GM23338 (cell line): ENCODE data around the gene BCL11B. TPM values are rescaled to one million over a fixed set of nuclear protein-coding genes. Genes with fewer than 3 reads are reported as not detected.
A peak's percentile ranks its signal among the peaks of the same experiment; 100 is the strongest.

Experiments used
- ATAC-seq: fragments of 200-7000 bp; cut with Tn5 transposase; 3 replicates; pipeline ENCODE4 v1.9.1; 2020
- DNase-seq: peaks from one replicate; pipeline ENCODE4 v3.0.0-alpha.2; 2015; ENCODE audit warnings: low spot score
- H2AFZ ChIP-seq: fragments of 200-600 bp; sonication (generic); 2 replicates; pipeline ENCODE4 v1.8.0; 2016; ENCODE audit warnings: antibody characterized with exemption, mild to moderate bottlenecking, moderate library complexity
- H3F3A ChIP-seq: fragments of 200-600 bp; sonication (generic); replicated peaks from 2 replicates; pipeline ENCODE4 v1.8.0; 2017; ENCODE audit warnings: antibody characterized with exemption, mixed run types, low read depth
- H3K27ac ChIP-seq: fragments of 200-600 bp; sonication (generic); 2 replicates; pipeline ENCODE4 v1.6.1; 2016; ENCODE audit warnings: low read depth
- H3K27me3 ChIP-seq: fragments of 200-600 bp; sonication (generic); 2 replicates; pipeline ENCODE4 v1.8.0; 2016; ENCODE audit warnings: mild to moderate bottlenecking, mixed run types, moderate library complexity; ENCODE audit not compliant: insufficient read depth
- H3K36me3 ChIP-seq: fragments of 200-600 bp; sonication (generic); 2 replicates; pipeline ENCODE4 v1.8.0; 2016; ENCODE audit warnings: mild to moderate bottlenecking; ENCODE audit not compliant: insufficient read depth
- H3K4me1 ChIP-seq: fragments of 200-600 bp; sonication (generic); 2 replicates; pipeline ENCODE4 v1.8.0; 2016; ENCODE audit warnings: mild to moderate bottlenecking, moderate library complexity; ENCODE audit not compliant: insufficient read depth
- H3K4me2 ChIP-seq: fragments of 200-600 bp; sonication (generic); 2 replicates; pipeline ENCODE4 v1.7.1; 2017; ENCODE audit warnings: mixed run types
- H3K4me3 ChIP-seq: fragments of 200-600 bp; sonication (generic); 2 replicates; pipeline ENCODE4 v1.6.1; 2016; ENCODE audit warnings: mixed run types
- H3K79me2 ChIP-seq: fragments of 200-600 bp; sonication (generic); replicated peaks from 2 replicates; pipeline ENCODE4 v1.8.0; 2017; ENCODE audit warnings: mild to moderate bottlenecking; ENCODE audit not compliant: insufficient read depth
- H3K9me2 ChIP-seq: fragments of 200-600 bp; sonication (generic); 2 replicates; pipeline ENCODE4 v1.8.0; 2017; ENCODE audit not compliant: insufficient read depth
- H4K20me1 ChIP-seq: fragments of 200-600 bp; sonication (generic); replicated peaks from 2 replicates; pipeline ENCODE4 v1.8.0; 2017; ENCODE audit warnings: mild to moderate bottlenecking; ENCODE audit not compliant: insufficient read depth
- H3K27ac Mint-ChIP-seq: 2 replicates; pipeline ENCODE4 v1.8.0; 2020; ENCODE audit warnings: inconsistent platforms, mild to moderate bottlenecking, moderate library complexity, mixed read lengths
- H3K27me3 Mint-ChIP-seq: 3 replicates; pipeline ENCODE4 v1.8.0; 2022; ENCODE audit warnings: low read depth, mild to moderate bottlenecking, moderate library complexity, mixed read lengths, inconsistent platforms; ENCODE audit not compliant: insufficient read depth, poor library complexity
- H3K36me3 Mint-ChIP-seq: 3 replicates; pipeline ENCODE4 v1.8.0; 2021; ENCODE audit warnings: low read depth, mild to moderate bottlenecking, inconsistent platforms, moderate library complexity, mixed read lengths
- H3K4me1 Mint-ChIP-seq: 3 replicates; pipeline ENCODE4 v1.8.0; 2020; ENCODE audit warnings: mild to moderate bottlenecking, inconsistent platforms, mixed read lengths
- H3K4me3 Mint-ChIP-seq: 3 replicates; pipeline ENCODE4 v1.8.0; 2021; ENCODE audit warnings: moderate library complexity, mild to moderate bottlenecking, inconsistent platforms, mixed read lengths
- H3K9me3 Mint-ChIP-seq: 3 replicates; pipeline ENCODE4 v1.8.0; 2020; ENCODE audit warnings: moderate library complexity, mild to moderate bottlenecking, inconsistent platforms, mixed read lengths
- ETS1 ChIP-seq: IDR thresholded peaks from 2 replicates; pipeline ENCODE4 v1.6.1; 2016; ENCODE audit warnings: antibody characterized with exemption
- EZH2 ChIP-seq: fragments of 200-600 bp; sonication (generic); IDR thresholded peaks from one replicate; pipeline ENCODE4 v1.8.0; 2017; ENCODE audit warnings: antibody characterized with exemption, mild to moderate bottlenecking, low read depth; ENCODE audit not compliant: unreplicated experiment
- polyA plus RNA-seq: library from polyadenylated mRNA; unstranded; fragments of >200 nt; fragmentation: Nextera tagmentation; extraction: Ambion mirVana; gene quantifications from 2 replicates; pipeline ENCODE4 v1.2.1, GENCODE V29; 2016
- total RNA-seq: library from RNA; depleted of rRNA; stranded (reverse); fragments of >200 nt; shearing (Covaris generic); gene quantifications from 2 replicates; pipeline ENCODE4 v1.2.3, GENCODE V29; 2014
- TF ChIP-seq, protein P1 (sequence below), 2 experiments: fragments of 200-600 bp in 1 of 2; sonication (generic) in 1 of 2; conservative IDR thresholded peaks; 2 replicates each; pipeline versions ENCODE4 v1.5.1 to v1.6.1; 2016 to 2017; ENCODE audit warnings: antibody characterized with exemption in 2 of 2, low read depth in 2 of 2, mild to moderate bottlenecking in 2 of 2, moderate library complexity in 1 of 2

Gene BCL11B
- total and polyA plus RNA-seq, 2 experiments from 2014 or later = 2.4 to 6.7 TPM

- no peak overlapping the region for H3K4me3 ChIP-seq
- H3F3A ChIP-seq = no peaks in the 10 kb centered on the region
- no peak for TF ChIP-seq ETS1
- TF ChIP-seq, protein P1, sequence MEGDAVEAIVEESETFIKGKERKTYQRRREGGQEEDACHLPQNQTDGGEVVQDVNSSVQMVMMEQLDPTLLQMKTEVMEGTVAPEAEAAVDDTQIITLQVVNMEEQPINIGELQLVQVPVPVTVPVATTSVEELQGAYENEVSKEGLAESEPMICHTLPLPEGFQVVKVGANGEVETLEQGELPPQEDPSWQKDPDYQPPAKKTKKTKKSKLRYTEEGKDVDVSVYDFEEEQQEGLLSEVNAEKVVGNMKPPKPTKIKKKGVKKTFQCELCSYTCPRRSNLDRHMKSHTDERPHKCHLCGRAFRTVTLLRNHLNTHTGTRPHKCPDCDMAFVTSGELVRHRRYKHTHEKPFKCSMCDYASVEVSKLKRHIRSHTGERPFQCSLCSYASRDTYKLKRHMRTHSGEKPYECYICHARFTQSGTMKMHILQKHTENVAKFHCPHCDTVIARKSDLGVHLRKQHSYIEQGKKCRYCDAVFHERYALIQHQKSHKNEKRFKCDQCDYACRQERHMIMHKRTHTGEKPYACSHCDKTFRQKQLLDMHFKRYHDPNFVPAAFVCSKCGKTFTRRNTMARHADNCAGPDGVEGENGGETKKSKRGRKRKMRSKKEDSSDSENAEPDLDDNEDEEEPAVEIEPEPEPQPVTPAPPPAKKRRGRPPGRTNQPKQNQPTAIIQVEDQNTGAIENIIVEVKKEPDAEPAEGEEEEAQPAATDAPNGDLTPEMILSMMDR (conservative IDR thresholded peaks at IDR 0.05; ENCODE audit: low read depth in 2 of 2) = peak in 1 of 2 experiments; percentile 72; a peak in 2 of 4 replicates
- Mint-ChIP-seq H3K27ac (no peak overlapping the region), H3K9me3 (no peaks in the 10 kb centered on the region), H3K4me3 (no peak overlapping the region), H3K36me3 (no peaks in the 10 kb centered on the region), H3K4me1 (peaks cover 51% of the 10 kb centered on the region), H3K27me3 (peaks cover 9% of the 10 kb centered on the region)
- no peak overlapping the region for H3K4me2 ChIP-seq
- H4K20me1 ChIP-seq = no peaks in the 10 kb centered on the region
- DNase-seq (peak; percentile 30), ATAC-seq (no peak)
- H2AFZ ChIP-seq = no peak overlapping the region
- no peaks in the 10 kb centered on the region for H3K36me3 ChIP-seq
- peaks cover 5% of the 10 kb centered on the region for H3K79me2 ChIP-seq
- H3K9me2 ChIP-seq = no peaks in the 10 kb centered on the region
- peaks cover 45% of the 10 kb centered on the region for H3K4me1 ChIP-seq
- no peak overlapping the region for H3K27ac ChIP-seq
- no peaks in the 10 kb centered on the region for H3K27me3 ChIP-seq
These were observed 97.2 kb downstream of the BCL11B start for GRCh38 chr14:99174770-99175319.

DNA sequence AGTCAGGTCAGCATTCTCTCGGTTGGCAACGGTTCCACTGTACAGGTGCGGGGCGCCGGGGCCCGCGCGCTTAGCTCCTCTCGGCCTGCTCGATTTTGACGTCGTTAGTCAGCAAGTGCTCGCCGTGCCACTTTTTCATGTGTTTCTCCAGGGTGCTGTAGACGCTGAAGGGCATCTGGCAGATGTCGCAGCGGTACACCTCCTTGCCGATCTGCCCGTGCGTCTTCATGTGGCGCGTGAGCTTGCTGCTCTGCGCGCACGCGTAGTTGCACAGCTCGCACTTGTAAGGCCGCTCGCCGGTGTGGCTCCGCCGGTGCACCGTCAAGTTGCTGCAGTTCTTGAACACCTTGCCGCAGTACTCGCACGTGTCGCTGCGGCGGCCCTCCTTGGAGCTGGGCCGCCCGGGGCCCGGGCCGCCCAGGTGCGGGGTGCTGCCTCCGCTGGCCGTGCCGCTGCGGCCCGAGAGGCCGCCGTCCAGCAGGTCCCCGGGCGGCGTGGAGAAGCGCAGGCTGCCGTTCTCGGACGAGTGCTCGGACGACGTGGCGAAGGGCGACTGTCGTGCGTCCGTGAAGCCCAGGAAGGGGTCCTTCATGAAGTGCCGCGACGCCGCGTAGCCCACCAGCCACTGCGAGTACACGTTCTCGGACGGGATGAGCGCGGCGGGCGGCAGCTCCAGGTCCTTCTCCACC lies 97.8 kb downstream of the BCL11B start:
- Histone ChIP-seq H3K36me3 (no peaks in the 10 kb centered on the region), H4K20me1 (no peaks in the 10 kb centered on the region), H3K79me2 (no peaks in the 10 kb centered on the region; the same call in none of the 2 replicates), H3K4me1 (peaks cover 46% of the 10 kb centered on the region), H3K27me3 (no peaks in the 10 kb centered on the region), H3K4me3 (no peak overlapping the region), H3K4me2 (no peak overlapping the region; the same call in 1 of the 2 replicates), H3K9me2 (no peaks in the 10 kb centered on the region), H3K27ac (no peak overlapping the region), H3F3A (no peaks in the 10 kb centered on the region), H2AFZ (no peak overlapping the region)
- Mint-ChIP-seq H3K36me3 (no peaks in the 10 kb centered on the region), H3K27ac (no peak overlapping the region), H3K4me3 (no peak overlapping the region), H3K4me1 (peaks cover 55% of the 10 kb centered on the region), H3K27me3 (peaks cover 9% of the 10 kb centered on the region), H3K9me3 (no peaks in the 10 kb centered on the region)
- TF ChIP-seq, protein P1 (conservative IDR thresholded peaks at IDR 0.05; ENCODE audit: low read depth in 2 of 2) = peak in 1 of 2 experiments; percentile 37; a peak in 2 of 4 replicates
- TF ChIP-seq EZH2 = no peak
- peak; percentile 84 for DNase-seq
- peak; percentile 67 for ATAC-seq
